GM23338 (cell line): ENCODE measurements around the gene TNNT3. TPM values are rescaled to one million over a fixed set of nuclear protein-coding genes. Genes with fewer than 3 reads are reported as not detected.

Source experiments
- ATAC-seq: fragments of 200-7000 bp; cut with Tn5 transposase; 3 replicates; pipeline ENCODE4 v1.9.1; 2020
- DNase-seq: peaks from one replicate; pipeline ENCODE4 v3.0.0-alpha.2; 2015; ENCODE audit warnings: low spot score
- H2AFZ ChIP-seq: fragments of 200-600 bp; sonication (generic); 2 replicates; pipeline ENCODE4 v1.8.0; 2016; ENCODE audit warnings: antibody characterized with exemption, mild to moderate bottlenecking, moderate library complexity
- H3F3A ChIP-seq: fragments of 200-600 bp; sonication (generic); replicated peaks from 2 replicates; pipeline ENCODE4 v1.8.0; 2017; ENCODE audit warnings: antibody characterized with exemption, mixed run types, low read depth
- H3K27ac ChIP-seq: fragments of 200-600 bp; sonication (generic); 2 replicates; pipeline ENCODE4 v1.6.1; 2016; ENCODE audit warnings: low read depth
- H3K27me3 ChIP-seq: fragments of 200-600 bp; sonication (generic); 2 replicates; pipeline ENCODE4 v1.8.0; 2016; ENCODE audit warnings: mild to moderate bottlenecking, mixed run types, moderate library complexity; ENCODE audit not compliant: insufficient read depth
- H3K36me3 ChIP-seq: fragments of 200-600 bp; sonication (generic); 2 replicates; pipeline ENCODE4 v1.8.0; 2016; ENCODE audit warnings: mild to moderate bottlenecking; ENCODE audit not compliant: insufficient read depth
- H3K4me1 ChIP-seq: fragments of 200-600 bp; sonication (generic); 2 replicates; pipeline ENCODE4 v1.8.0; 2016; ENCODE audit warnings: mild to moderate bottlenecking, moderate library complexity; ENCODE audit not compliant: insufficient read depth
- H3K4me2 ChIP-seq: fragments of 200-600 bp; sonication (generic); 2 replicates; pipeline ENCODE4 v1.7.1; 2017; ENCODE audit warnings: mixed run types
- H3K4me3 ChIP-seq: fragments of 200-600 bp; sonication (generic); 2 replicates; pipeline ENCODE4 v1.6.1; 2016; ENCODE audit warnings: mixed run types
- H3K79me2 ChIP-seq: fragments of 200-600 bp; sonication (generic); replicated peaks from 2 replicates; pipeline ENCODE4 v1.8.0; 2017; ENCODE audit warnings: mild to moderate bottlenecking; ENCODE audit not compliant: insufficient read depth
- H3K9me2 ChIP-seq: fragments of 200-600 bp; sonication (generic); 2 replicates; pipeline ENCODE4 v1.8.0; 2017; ENCODE audit not compliant: insufficient read depth
- H4K20me1 ChIP-seq: fragments of 200-600 bp; sonication (generic); replicated peaks from 2 replicates; pipeline ENCODE4 v1.8.0; 2017; ENCODE audit warnings: mild to moderate bottlenecking; ENCODE audit not compliant: insufficient read depth
- H3K27ac Mint-ChIP-seq: 2 replicates; pipeline ENCODE4 v1.8.0; 2020; ENCODE audit warnings: inconsistent platforms, mild to moderate bottlenecking, moderate library complexity, mixed read lengths
- H3K27me3 Mint-ChIP-seq: 3 replicates; pipeline ENCODE4 v1.8.0; 2022; ENCODE audit warnings: low read depth, mild to moderate bottlenecking, moderate library complexity, mixed read lengths, inconsistent platforms; ENCODE audit not compliant: insufficient read depth, poor library complexity
- H3K36me3 Mint-ChIP-seq: 3 replicates; pipeline ENCODE4 v1.8.0; 2021; ENCODE audit warnings: low read depth, mild to moderate bottlenecking, inconsistent platforms, moderate library complexity, mixed read lengths
- H3K4me1 Mint-ChIP-seq: 3 replicates; pipeline ENCODE4 v1.8.0; 2020; ENCODE audit warnings: mild to moderate bottlenecking, inconsistent platforms, mixed read lengths
- H3K4me3 Mint-ChIP-seq: 3 replicates; pipeline ENCODE4 v1.8.0; 2021; ENCODE audit warnings: moderate library complexity, mild to moderate bottlenecking, inconsistent platforms, mixed read lengths
- H3K9me3 Mint-ChIP-seq: 3 replicates; pipeline ENCODE4 v1.8.0; 2020; ENCODE audit warnings: moderate library complexity, mild to moderate bottlenecking, inconsistent platforms, mixed read lengths
- CREB1 ChIP-seq: fragments of 250-450 bp; sonication (Bioruptor Pico); IDR thresholded peaks from 2 replicates; pipeline ENCODE4 v1.5.0; 2020; ENCODE audit warnings: low read depth, mild to moderate bottlenecking, moderate library complexity
- EZH2 ChIP-seq: fragments of 200-600 bp; sonication (generic); IDR thresholded peaks from one replicate; pipeline ENCODE4 v1.8.0; 2017; ENCODE audit warnings: antibody characterized with exemption, mild to moderate bottlenecking, low read depth; ENCODE audit not compliant: unreplicated experiment
- EZH2phosphoT487 ChIP-seq: fragments of 200-600 bp; sonication (generic); IDR thresholded peaks from one replicate; pipeline ENCODE4 v1.8.1; 2018; ENCODE audit warnings: antibody characterized with exemption; ENCODE audit not compliant: unreplicated experiment
- JUNB ChIP-seq: IDR thresholded peaks from one replicate; pipeline ENCODE4 v1.6.1; 2016; ENCODE audit warnings: antibody characterized with exemption; ENCODE audit not compliant: unreplicated experiment
- NANOG ChIP-seq: IDR thresholded peaks from 2 replicates; pipeline ENCODE4 v1.6.1; 2016; ENCODE audit warnings: antibody characterized with exemption, borderline replicate concordance
- POLR2AphosphoS5 ChIP-seq: IDR thresholded peaks from 2 replicates; pipeline ENCODE4 v1.6.1; 2016; ENCODE audit warnings: antibody characterized with exemption, low read depth
- STAT1 ChIP-seq: IDR thresholded peaks from one replicate; pipeline ENCODE4 v1.6.1; 2016; ENCODE audit warnings: antibody characterized with exemption; ENCODE audit not compliant: unreplicated experiment
- ZNF114 ChIP-seq: fragments of 250-450 bp; sonication (Bioruptor Pico); IDR thresholded peaks from 2 replicates; pipeline ENCODE4 v1.5.0; 2020; ENCODE audit warnings: mild to moderate bottlenecking, moderate library complexity
- ZNF331 ChIP-seq: fragments of 250-450 bp; sonication (Bioruptor Pico); IDR thresholded peaks from 2 replicates; pipeline ENCODE4 v1.5.0; 2020; ENCODE audit warnings: low read depth, mild to moderate bottlenecking, moderate library complexity
- ZNF462 ChIP-seq: fragments of 250-450 bp; sonication (Bioruptor Pico); IDR thresholded peaks from 2 replicates; pipeline ENCODE4 v1.5.0; 2020; ENCODE audit warnings: mild to moderate bottlenecking, moderate library complexity
- polyA plus RNA-seq: library from polyadenylated mRNA; unstranded; fragments of >200 nt; fragmentation: Nextera tagmentation; extraction: Ambion mirVana; gene quantifications from 2 replicates; pipeline ENCODE4 v1.2.1, GENCODE V29; 2016
- total RNA-seq: library from RNA; depleted of rRNA; stranded (reverse); fragments of >200 nt; shearing (Covaris generic); gene quantifications from 2 replicates; pipeline ENCODE4 v1.2.3, GENCODE V29; 2014
- TF ChIP-seq, protein P1 (sequence below): IDR thresholded peaks from one replicate; pipeline ENCODE4 v1.6.1; 2018; ENCODE audit warnings: antibody characterized with exemption; ENCODE audit not compliant: unreplicated experiment
- TF ChIP-seq, protein P2 (sequence below), 2 experiments: fragments of 200-600 bp in 1 of 2; sonication (generic) in 1 of 2; conservative IDR thresholded peaks; 2 replicates each; pipeline versions ENCODE4 v1.5.1 to v1.6.1; 2016 to 2017; ENCODE audit warnings: antibody characterized with exemption in 2 of 2, low read depth in 2 of 2, mild to moderate bottlenecking in 2 of 2, moderate library complexity in 1 of 2
- TF ChIP-seq, protein P3 (sequence below): IDR thresholded peaks from 2 replicates; pipeline ENCODE4 v1.6.1; 2016; ENCODE audit warnings: antibody characterized with exemption

TNNT3 gene
- total and polyA plus RNA-seq, 2 experiments from 2014 or later: not detected

DNA sequence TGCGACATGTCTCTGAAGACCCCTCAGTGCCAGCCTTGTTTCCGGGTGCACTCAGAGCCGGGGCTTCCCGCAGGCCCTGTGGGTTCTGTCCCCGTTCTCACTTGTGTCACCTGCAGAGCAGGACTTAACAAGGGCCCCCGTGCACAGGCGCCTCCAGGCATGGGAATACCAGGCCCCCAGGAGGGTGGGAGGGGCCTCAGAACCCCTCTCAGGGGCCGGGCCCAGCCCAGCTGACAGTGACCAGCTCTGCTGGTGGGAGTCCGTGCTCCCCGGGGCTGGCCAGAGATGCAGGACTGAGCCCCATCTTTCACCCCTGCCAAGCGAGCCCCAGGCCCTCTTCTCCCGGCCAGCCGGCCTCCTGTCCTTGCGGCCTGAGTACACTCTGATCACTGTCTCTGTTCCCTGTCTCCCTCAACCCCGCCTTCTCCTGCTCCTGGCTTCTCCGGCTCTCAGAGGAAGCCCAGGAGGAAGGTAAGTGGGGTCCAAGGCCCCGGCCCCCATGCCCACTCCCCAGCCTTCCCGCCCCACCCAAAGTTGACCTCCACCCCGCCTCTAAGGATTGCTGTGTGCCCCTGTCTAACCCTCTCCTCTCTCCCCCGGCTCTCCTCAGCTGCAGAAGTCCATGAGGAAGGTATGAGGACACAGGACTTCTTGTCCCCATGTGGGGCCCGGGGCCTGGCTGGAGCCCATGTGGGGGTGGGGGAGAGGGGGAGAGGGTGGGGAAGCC, 5.3 kb downstream of the TNNT3 start:
- Histone ChIP-seq H3K79me2 (no peaks in the 10 kb centered on the region), H3K36me3 (no peaks in the 10 kb centered on the region), H3K4me3 (no peak overlapping the region), H3K9me2 (no peaks in the 10 kb centered on the region), H4K20me1 (no peaks in the 10 kb centered on the region), H2AFZ (no peak overlapping the region), H3K4me1 (no peaks in the 10 kb centered on the region), H3K27ac (no peak overlapping the region), H3K27me3 (no peaks in the 10 kb centered on the region), H3F3A (no peaks in the 10 kb centered on the region), H3K4me2 (no peak overlapping the region)
- peaks cover 2% of the 10 kb centered on the region for H3K27me3 Mint-ChIP-seq
- H3K9me3 Mint-ChIP-seq: no peaks in the 10 kb centered on the region
- H3K4me3 Mint-ChIP-seq: no peak overlapping the region
- ATAC-seq (no peak), DNase-seq (no peak)
- no peaks in the 10 kb centered on the region for H3K36me3 Mint-ChIP-seq
- no peaks in the 10 kb centered on the region for H3K4me1 Mint-ChIP-seq
- no peak overlapping the region for H3K27ac Mint-ChIP-seq
- TF ChIP-seq JUNB (no peak), POLR2AphosphoS5 (no peak), STAT1 (no peak), NANOG (no peak), ZNF114 (CRISPR knock-in tag) (no peak), EZH2 (no peak), CREB1 (CRISPR knock-in tag) (no peak), ZNF331 (CRISPR knock-in tag) (no peak), ZNF462 (CRISPR knock-in tag) (no peak), EZH2phosphoT487 (no peak)
- TF ChIP-seq, protein P1, sequence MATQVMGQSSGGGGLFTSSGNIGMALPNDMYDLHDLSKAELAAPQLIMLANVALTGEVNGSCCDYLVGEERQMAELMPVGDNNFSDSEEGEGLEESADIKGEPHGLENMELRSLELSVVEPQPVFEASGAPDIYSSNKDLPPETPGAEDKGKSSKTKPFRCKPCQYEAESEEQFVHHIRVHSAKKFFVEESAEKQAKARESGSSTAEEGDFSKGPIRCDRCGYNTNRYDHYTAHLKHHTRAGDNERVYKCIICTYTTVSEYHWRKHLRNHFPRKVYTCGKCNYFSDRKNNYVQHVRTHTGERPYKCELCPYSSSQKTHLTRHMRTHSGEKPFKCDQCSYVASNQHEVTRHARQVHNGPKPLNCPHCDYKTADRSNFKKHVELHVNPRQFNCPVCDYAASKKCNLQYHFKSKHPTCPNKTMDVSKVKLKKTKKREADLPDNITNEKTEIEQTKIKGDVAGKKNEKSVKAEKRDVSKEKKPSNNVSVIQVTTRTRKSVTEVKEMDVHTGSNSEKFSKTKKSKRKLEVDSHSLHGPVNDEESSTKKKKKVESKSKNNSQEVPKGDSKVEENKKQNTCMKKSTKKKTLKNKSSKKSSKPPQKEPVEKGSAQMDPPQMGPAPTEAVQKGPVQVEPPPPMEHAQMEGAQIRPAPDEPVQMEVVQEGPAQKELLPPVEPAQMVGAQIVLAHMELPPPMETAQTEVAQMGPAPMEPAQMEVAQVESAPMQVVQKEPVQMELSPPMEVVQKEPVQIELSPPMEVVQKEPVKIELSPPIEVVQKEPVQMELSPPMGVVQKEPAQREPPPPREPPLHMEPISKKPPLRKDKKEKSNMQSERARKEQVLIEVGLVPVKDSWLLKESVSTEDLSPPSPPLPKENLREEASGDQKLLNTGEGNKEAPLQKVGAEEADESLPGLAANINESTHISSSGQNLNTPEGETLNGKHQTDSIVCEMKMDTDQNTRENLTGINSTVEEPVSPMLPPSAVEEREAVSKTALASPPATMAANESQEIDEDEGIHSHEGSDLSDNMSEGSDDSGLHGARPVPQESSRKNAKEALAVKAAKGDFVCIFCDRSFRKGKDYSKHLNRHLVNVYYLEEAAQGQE: no peak
- TF ChIP-seq, protein P2, sequence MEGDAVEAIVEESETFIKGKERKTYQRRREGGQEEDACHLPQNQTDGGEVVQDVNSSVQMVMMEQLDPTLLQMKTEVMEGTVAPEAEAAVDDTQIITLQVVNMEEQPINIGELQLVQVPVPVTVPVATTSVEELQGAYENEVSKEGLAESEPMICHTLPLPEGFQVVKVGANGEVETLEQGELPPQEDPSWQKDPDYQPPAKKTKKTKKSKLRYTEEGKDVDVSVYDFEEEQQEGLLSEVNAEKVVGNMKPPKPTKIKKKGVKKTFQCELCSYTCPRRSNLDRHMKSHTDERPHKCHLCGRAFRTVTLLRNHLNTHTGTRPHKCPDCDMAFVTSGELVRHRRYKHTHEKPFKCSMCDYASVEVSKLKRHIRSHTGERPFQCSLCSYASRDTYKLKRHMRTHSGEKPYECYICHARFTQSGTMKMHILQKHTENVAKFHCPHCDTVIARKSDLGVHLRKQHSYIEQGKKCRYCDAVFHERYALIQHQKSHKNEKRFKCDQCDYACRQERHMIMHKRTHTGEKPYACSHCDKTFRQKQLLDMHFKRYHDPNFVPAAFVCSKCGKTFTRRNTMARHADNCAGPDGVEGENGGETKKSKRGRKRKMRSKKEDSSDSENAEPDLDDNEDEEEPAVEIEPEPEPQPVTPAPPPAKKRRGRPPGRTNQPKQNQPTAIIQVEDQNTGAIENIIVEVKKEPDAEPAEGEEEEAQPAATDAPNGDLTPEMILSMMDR (conservative IDR thresholded peaks at IDR 0.05; ENCODE audit: low read depth in 2 of 2): no peak
- TF ChIP-seq, protein P3, sequence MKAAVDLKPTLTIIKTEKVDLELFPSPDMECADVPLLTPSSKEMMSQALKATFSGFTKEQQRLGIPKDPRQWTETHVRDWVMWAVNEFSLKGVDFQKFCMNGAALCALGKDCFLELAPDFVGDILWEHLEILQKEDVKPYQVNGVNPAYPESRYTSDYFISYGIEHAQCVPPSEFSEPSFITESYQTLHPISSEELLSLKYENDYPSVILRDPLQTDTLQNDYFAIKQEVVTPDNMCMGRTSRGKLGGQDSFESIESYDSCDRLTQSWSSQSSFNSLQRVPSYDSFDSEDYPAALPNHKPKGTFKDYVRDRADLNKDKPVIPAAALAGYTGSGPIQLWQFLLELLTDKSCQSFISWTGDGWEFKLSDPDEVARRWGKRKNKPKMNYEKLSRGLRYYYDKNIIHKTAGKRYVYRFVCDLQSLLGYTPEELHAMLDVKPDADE: no peak
